ENCODE measurements around the gene COLQ.

Gene COLQ

GRCh38 chr3:15477951-15478639 is 43.4 kb downstream of the COLQ start:
- Histone ChIP-seq H3K4me3 (ENCODE audit: low read depth in 1 of 2, low read length in 2 of 2) (no peak overlapping the region), H3K79me2 (ENCODE audit: insufficient read depth, low read length) (no peaks in the 10 kb centered on the region), H3K9me3 (ENCODE audit: insufficient read depth, low read length, severe bottlenecking) (no peaks in the 10 kb centered on the region), H3K36me3 (ENCODE audit: insufficient read depth, low read length) (no peaks in the 10 kb centered on the region), H3K27me3 (ENCODE audit: insufficient read depth, low read length, poor library complexity) (no peaks in the 10 kb centered on the region), H3K4me2 (ENCODE audit: insufficient read depth, low read length) (no peak overlapping the region), H4K20me1 (ENCODE audit: insufficient read depth, low read length) (no peaks in the 10 kb centered on the region), H3K9ac (ENCODE audit: low read depth, low read length) (no peak overlapping the region), H3K27ac (ENCODE audit: low read length) (no peak overlapping the region), H3K4me1 (ENCODE audit: insufficient read depth, low read length) (no peaks in the 10 kb centered on the region), H2AFZ (ENCODE audit: low read depth, low read length) (no peak overlapping the region)
- TF ChIP-seq EZH2 (IDR thresholded peaks at IDR 0.05; ENCODE audit: borderline replicate concordance, low read depth, low read length, severe bottlenecking) (no peak), CTCF (IDR thresholded peaks at IDR 0.05; ENCODE audit: borderline replicate concordance, extremely low read depth, low read length, poor library complexity, severe bottlenecking) (no peak)
- ATAC-seq (ENCODE audit: insufficient read depth, low read depth) (no peak), DNase-seq (no peak)

GRCh38 chr3:15476378-15476777 is 45.1 kb downstream of the COLQ start:
- TF ChIP-seq EZH2 (IDR thresholded peaks at IDR 0.05; ENCODE audit: borderline replicate concordance, low read depth, low read length, severe bottlenecking): no peak
- no peak for TF ChIP-seq CTCF (IDR thresholded peaks at IDR 0.05; ENCODE audit: borderline replicate concordance, extremely low read depth, low read length, poor library complexity, severe bottlenecking)
- Histone ChIP-seq H4K20me1 (ENCODE audit: insufficient read depth, low read length) (no peaks in the 10 kb centered on the region), H3K9ac (ENCODE audit: low read depth, low read length) (no peak overlapping the region), H3K27ac (ENCODE audit: low read length) (no peak overlapping the region), H3K9me3 (ENCODE audit: insufficient read depth, low read length, severe bottlenecking) (no peaks in the 10 kb centered on the region), H3K4me2 (ENCODE audit: insufficient read depth, low read length) (no peak overlapping the region), H3K4me1 (ENCODE audit: insufficient read depth, low read length) (no peaks in the 10 kb centered on the region), H3K27me3 (ENCODE audit: insufficient read depth, low read length, poor library complexity) (no peaks in the 10 kb centered on the region), H2AFZ (ENCODE audit: low read depth, low read length) (no peak overlapping the region), H3K79me2 (ENCODE audit: insufficient read depth, low read length) (no peaks in the 10 kb centered on the region), H3K4me3 (ENCODE audit: low read depth in 1 of 2, low read length in 2 of 2) (no peak overlapping the region), H3K36me3 (ENCODE audit: insufficient read depth, low read length) (no peaks in the 10 kb centered on the region)
- DNase-seq: no peak
- no peak for ATAC-seq (ENCODE audit: insufficient read depth, low read depth)

- DNase-seq: no peak
- Histone ChIP-seq H3K4me2 (ENCODE audit: insufficient read depth, low read length) (no peak overlapping the region), H3K27me3 (ENCODE audit: insufficient read depth, low read length, poor library complexity) (no peaks in the 10 kb centered on the region), H3K9me3 (ENCODE audit: insufficient read depth, low read length, severe bottlenecking) (no peaks in the 10 kb centered on the region), H3K9ac (ENCODE audit: low read depth, low read length) (no peak overlapping the region), H2AFZ (ENCODE audit: low read depth, low read length) (no peak overlapping the region), H3K79me2 (ENCODE audit: insufficient read depth, low read length) (no peaks in the 10 kb centered on the region), H3K4me3 (ENCODE audit: low read depth in 1 of 2, low read length in 2 of 2) (no peak overlapping the region), H3K36me3 (ENCODE audit: insufficient read depth, low read length) (no peaks in the 10 kb centered on the region), H4K20me1 (ENCODE audit: insufficient read depth, low read length) (no peaks in the 10 kb centered on the region), H3K4me1 (ENCODE audit: insufficient read depth, low read length) (no peaks in the 10 kb centered on the region), H3K27ac (ENCODE audit: low read length) (no peak overlapping the region)
- ATAC-seq (ENCODE audit: insufficient read depth, low read depth): no peak
- TF ChIP-seq EZH2 (IDR thresholded peaks at IDR 0.05; ENCODE audit: borderline replicate concordance, low read depth, low read length, severe bottlenecking) (no peak), CTCF (IDR thresholded peaks at IDR 0.05; ENCODE audit: borderline replicate concordance, extremely low read depth, low read length, poor library complexity, severe bottlenecking) (no peak)
Observed at GRCh38 chr3:15475161-15475560, 46.3 kb downstream of the COLQ start.
